Measurements from ENCODE around the gene CLNK.

Gene CLNK

DNA sequence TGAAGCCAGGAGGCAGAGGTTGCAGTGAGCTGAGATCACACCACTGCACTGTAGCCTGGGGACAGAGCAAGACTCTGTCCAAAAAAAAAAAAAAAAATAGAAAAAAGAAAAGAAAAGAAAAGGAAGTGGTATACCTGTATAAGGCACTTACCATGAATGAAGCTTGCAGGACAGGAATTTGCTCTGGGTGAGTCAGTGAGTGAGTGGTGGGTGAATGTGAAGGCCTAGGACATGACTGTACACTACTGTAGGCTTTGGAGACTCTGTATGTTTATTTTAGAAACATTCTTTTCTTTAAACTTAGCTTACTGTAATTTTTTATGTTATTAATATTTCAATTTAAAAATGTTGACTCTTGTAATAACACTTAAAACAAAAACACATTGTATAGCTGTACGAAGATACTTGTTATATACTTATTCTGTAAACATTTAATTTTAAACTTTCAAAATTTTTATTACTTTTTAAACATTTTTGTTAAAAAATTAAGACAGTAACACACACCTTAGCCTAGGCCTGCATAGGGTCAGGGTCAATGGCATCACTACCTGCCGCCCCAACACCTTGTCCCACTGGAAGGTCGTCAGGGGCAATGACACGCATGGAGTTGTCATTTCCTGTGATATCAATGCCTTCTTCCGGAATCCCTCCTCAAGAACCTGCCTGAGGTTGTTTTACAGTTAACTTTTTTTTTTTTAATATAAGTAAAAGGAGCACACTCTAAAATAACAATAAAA lies 78.7 kb downstream of the CLNK start:
- H3K4me1 Mint-ChIP-seq (ENCODE audit: low read depth): no peaks in the 10 kb centered on the region
- intact Hi-C loops (cut with micrococcal nuclease): no loop called here
- no peak overlapping the region for H3K4me3 Mint-ChIP-seq
- no peaks in the 10 kb centered on the region for H3K27me3 Mint-ChIP-seq
- H3K9me3 Mint-ChIP-seq: no peaks in the 10 kb centered on the region
- H3K27ac Mint-ChIP-seq: no peak overlapping the region
- no peaks in the 10 kb centered on the region for H3K36me3 Mint-ChIP-seq (ENCODE audit: low read depth)

- intact Hi-C loops (cut with micrococcal nuclease): no loop called here
- no peaks in the 10 kb centered on the region for H3K27me3 Mint-ChIP-seq
- no peaks in the 10 kb centered on the region for H3K36me3 Mint-ChIP-seq (ENCODE audit: low read depth)
- H3K9me3 Mint-ChIP-seq: no peaks in the 10 kb centered on the region
- no peaks in the 10 kb centered on the region for H3K4me1 Mint-ChIP-seq (ENCODE audit: low read depth)
- H3K27ac Mint-ChIP-seq: no peak overlapping the region
- H3K4me3 Mint-ChIP-seq: no peak overlapping the region
Observed at GRCh38 chr4:10605031-10605430, 79.5 kb downstream of the CLNK start.

DNA sequence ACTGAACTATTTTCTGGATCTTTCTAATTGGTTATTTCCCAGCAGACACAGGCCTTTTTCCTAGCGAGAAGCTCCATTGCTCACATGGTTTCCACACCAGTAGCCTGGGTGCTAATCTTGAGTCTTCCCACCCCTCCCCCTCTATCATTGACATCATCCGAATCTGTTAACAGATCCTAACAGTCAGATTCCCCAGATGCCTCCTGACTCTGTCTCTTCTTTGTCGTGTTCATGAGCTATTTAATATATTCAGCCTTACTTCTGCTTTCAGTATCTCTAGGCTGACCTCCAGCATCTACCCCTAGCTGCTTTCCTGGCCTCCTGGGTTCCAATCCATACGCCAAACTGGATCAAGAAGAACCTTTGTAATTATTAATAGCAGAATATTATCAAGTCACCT lies 85.0 kb downstream of the CLNK start:
- no peak overlapping the region for H3K4me3 Mint-ChIP-seq

DNA sequence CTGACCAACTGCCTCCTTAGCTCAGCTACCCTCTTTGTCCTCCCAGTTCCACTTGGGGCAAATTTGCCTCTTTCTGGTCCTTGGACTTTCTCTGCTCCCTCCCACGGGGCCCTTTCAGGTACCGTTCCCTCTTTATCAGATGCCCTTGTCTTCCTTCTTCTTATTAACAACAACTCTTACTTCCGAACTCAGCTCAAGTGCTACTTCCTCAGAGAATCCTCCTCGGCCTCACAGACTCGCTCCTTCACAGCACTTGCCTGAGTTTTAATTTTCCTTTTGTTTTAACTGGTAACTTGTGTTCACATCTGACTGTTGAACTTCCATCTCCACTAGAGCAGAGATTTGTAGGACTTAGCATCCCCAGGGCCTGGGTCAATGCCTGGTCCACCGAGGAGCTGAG lies 85.7 kb downstream of the CLNK start:
- Mint-ChIP-seq H3K27ac (no peak overlapping the region), H3K9me3 (no peaks in the 10 kb centered on the region), H3K4me3 (no peak overlapping the region), H3K27me3 (no peaks in the 10 kb centered on the region), H3K36me3 (ENCODE audit: low read depth) (no peaks in the 10 kb centered on the region), H3K4me1 (ENCODE audit: low read depth) (peaks cover 7% of the 10 kb centered on the region)
- intact Hi-C loops (cut with micrococcal nuclease): no loop called here

More for the DNA sequence above, 85.0 kb downstream of the CLNK start:
- Mint-ChIP-seq H3K9me3 (no peaks in the 10 kb centered on the region), H3K36me3 (ENCODE audit: low read depth) (no peaks in the 10 kb centered on the region), H3K4me1 (ENCODE audit: low read depth) (peaks cover 7% of the 10 kb centered on the region), H3K27me3 (no peaks in the 10 kb centered on the region), H3K27ac (no peak overlapping the region)
- intact Hi-C loops (cut with micrococcal nuclease): no loop called here

GRCh38 chr4:10596586-10597290 lies 87.8 kb downstream of the CLNK start:
- no peaks in the 10 kb centered on the region for H3K27me3 Mint-ChIP-seq
- no peaks in the 10 kb centered on the region for H3K9me3 Mint-ChIP-seq
- peaks cover 7% of the 10 kb centered on the region for H3K4me1 Mint-ChIP-seq (ENCODE audit: low read depth)
- no peak overlapping the region for H3K27ac Mint-ChIP-seq
- no peak overlapping the region for H3K4me3 Mint-ChIP-seq
- H3K36me3 Mint-ChIP-seq (ENCODE audit: low read depth): no peaks in the 10 kb centered on the region
- intact Hi-C loops (cut with micrococcal nuclease): no loop called here

- no peak overlapping the region for H3K27ac Mint-ChIP-seq
- no peaks in the 10 kb centered on the region for H3K36me3 Mint-ChIP-seq (ENCODE audit: low read depth)
- no peaks in the 10 kb centered on the region for H3K9me3 Mint-ChIP-seq
- peaks cover 9% of the 10 kb centered on the region for H3K4me1 Mint-ChIP-seq (ENCODE audit: low read depth)
- intact Hi-C loops (cut with micrococcal nuclease): no loop called here
- no peak overlapping the region for H3K4me3 Mint-ChIP-seq
- no peaks in the 10 kb centered on the region for H3K27me3 Mint-ChIP-seq
Observed at GRCh38 chr4:10593130-10593529, 91.4 kb downstream of the CLNK start.

GRCh38 chr4:10590896-10591295 lies 93.7 kb downstream of the CLNK start:
- intact Hi-C loops (cut with micrococcal nuclease): no loop called here
- Mint-ChIP-seq H3K4me3 (no peak overlapping the region), H3K36me3 (ENCODE audit: low read depth) (no peaks in the 10 kb centered on the region), H3K27me3 (no peaks in the 10 kb centered on the region), H3K9me3 (no peaks in the 10 kb centered on the region), H3K27ac (no peak overlapping the region), H3K4me1 (ENCODE audit: low read depth) (peaks cover 9% of the 10 kb centered on the region)

- no peak overlapping the region for H3K4me3 Mint-ChIP-seq
- intact Hi-C loops (cut with micrococcal nuclease): no loop called here
Observed at GRCh38 chr4:10589799-10590198, 94.8 kb downstream of the CLNK start.

DNA sequence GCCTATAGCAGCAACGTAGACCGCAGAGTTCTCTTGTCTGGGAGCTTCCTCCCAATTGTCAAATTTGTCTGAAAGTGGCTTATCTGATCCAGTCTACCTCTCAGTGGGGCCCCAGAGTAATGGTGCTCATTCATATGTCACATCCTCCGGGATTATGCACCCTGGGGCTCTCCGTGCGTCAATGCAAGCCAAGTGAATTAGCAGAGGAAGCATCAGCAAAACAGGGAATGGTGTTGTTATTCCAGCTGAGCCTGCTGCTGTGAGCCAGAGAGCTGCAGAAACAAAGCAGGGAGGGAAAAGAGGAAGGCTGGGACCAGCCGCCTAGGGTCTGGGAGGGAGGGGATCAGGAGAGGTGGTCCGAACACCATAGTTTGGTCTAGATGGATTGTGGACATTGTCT lies 95.2 kb downstream of the CLNK start:
- H3K4me3 Mint-ChIP-seq: no peak overlapping the region
- H3K4me1 Mint-ChIP-seq (ENCODE audit: low read depth): peaks cover 11% of the 10 kb centered on the region
- H3K27ac Mint-ChIP-seq: no peak overlapping the region
- no peaks in the 10 kb centered on the region for H3K27me3 Mint-ChIP-seq
- intact Hi-C loops (cut with micrococcal nuclease): no loop called here
- no peaks in the 10 kb centered on the region for H3K36me3 Mint-ChIP-seq (ENCODE audit: low read depth)
- no peaks in the 10 kb centered on the region for H3K9me3 Mint-ChIP-seq

More at GRCh38 chr4:10589799-10590198, 94.8 kb downstream of the CLNK start:
- peaks cover 9% of the 10 kb centered on the region for H3K4me1 Mint-ChIP-seq (ENCODE audit: low read depth)
- no peaks in the 10 kb centered on the region for H3K36me3 Mint-ChIP-seq (ENCODE audit: low read depth)
- H3K9me3 Mint-ChIP-seq: no peaks in the 10 kb centered on the region
- H3K27ac Mint-ChIP-seq: no peak overlapping the region
- no peaks in the 10 kb centered on the region for H3K27me3 Mint-ChIP-seq

DNA sequence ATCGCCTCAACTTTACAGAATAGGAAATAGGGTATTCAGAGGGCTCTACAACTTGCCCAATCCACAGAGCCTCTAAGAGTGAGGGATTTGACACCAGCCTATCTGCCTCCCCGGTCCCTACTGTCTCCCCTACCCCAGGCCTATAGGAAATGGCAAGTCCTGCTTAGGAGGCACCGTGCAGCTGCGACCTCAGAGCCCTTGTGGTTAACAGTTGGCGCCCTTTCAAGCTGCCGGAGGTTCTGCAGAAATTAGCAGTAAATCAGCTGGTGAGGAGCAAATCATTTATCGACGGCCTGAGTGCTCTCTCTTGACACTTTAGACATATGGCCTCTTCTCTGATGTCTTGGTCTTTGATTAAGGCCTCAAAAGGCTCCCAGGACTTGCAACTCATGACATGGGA lies 96.9 kb downstream of the CLNK start:
- H3K9me3 Mint-ChIP-seq: no peaks in the 10 kb centered on the region
- H3K36me3 Mint-ChIP-seq (ENCODE audit: low read depth): no peaks in the 10 kb centered on the region
- no peak overlapping the region for H3K4me3 Mint-ChIP-seq
- H3K4me1 Mint-ChIP-seq (ENCODE audit: low read depth): peaks cover 21% of the 10 kb centered on the region
- no peaks in the 10 kb centered on the region for H3K27me3 Mint-ChIP-seq
- H3K27ac Mint-ChIP-seq: no peak overlapping the region
- intact Hi-C loops (cut with micrococcal nuclease): no loop called here

- no peaks in the 10 kb centered on the region for H3K36me3 Mint-ChIP-seq (ENCODE audit: low read depth)
- intact Hi-C loops (cut with micrococcal nuclease): no loop called here
- H3K4me3 Mint-ChIP-seq: no peak overlapping the region
- H3K9me3 Mint-ChIP-seq: no peaks in the 10 kb centered on the region
- H3K27ac Mint-ChIP-seq: no peak overlapping the region
- H3K4me1 Mint-ChIP-seq (ENCODE audit: low read depth): peaks cover 21% of the 10 kb centered on the region
- no peaks in the 10 kb centered on the region for H3K27me3 Mint-ChIP-seq
Observed at GRCh38 chr4:10587296-10587695, 97.3 kb downstream of the CLNK start.

DNA sequence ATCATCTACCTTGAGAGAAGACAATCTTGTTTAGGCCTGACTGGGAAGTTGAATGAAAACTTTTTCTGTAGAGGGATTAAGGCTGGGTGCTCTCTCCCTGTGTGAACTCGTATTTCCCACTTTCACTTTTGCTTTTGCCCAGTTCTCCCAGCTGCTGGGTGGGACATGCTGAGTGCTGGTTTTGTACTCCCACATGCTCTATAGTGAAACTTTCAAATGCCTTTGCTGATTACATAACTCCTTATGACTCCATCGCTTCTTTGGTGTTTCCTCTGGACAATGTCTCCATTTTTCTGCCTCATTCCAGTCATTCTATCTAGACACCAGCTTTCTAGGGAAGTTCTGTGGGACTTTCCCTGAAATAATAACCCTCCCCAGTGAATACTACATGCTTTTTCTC lies 100.5 kb downstream of the CLNK start:
- peak overlapping the region; percentile 33 for H3K27ac Mint-ChIP-seq
- H3K27me3 Mint-ChIP-seq: no peaks in the 10 kb centered on the region
- no peaks in the 10 kb centered on the region for H3K36me3 Mint-ChIP-seq (ENCODE audit: low read depth)
- no peaks in the 10 kb centered on the region for H3K9me3 Mint-ChIP-seq
- intact Hi-C loops (cut with micrococcal nuclease): no loop called here
- H3K4me1 Mint-ChIP-seq (ENCODE audit: low read depth): peaks cover 11% of the 10 kb centered on the region
- peak overlapping the region; percentile 4 for H3K4me3 Mint-ChIP-seq

DNA sequence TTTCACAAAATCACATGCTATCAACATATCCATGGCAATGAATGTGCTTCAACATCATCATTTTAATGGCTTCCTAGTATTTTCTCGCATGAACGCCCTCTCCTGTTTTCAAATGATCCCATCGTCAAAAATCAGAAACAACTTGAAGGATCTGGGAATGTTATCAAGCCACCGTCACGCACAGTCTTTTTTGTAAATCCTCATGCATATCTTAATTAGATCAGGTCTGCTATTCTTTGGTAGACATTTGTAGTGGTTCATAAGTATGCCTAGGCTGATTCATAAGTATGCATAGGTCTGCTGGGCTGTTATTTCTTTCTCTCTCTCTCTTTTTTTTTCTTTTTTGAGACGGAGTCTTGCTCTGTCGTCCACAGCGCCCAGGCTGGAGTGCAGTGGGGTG lies 101.6 kb downstream of the CLNK start:
- Mint-ChIP-seq H3K4me3 (no peak overlapping the region), H3K36me3 (ENCODE audit: low read depth) (no peaks in the 10 kb centered on the region), H3K27ac (no peak overlapping the region), H3K4me1 (ENCODE audit: low read depth) (peaks cover 11% of the 10 kb centered on the region), H3K9me3 (no peaks in the 10 kb centered on the region), H3K27me3 (no peaks in the 10 kb centered on the region)
- intact Hi-C loops (cut with micrococcal nuclease): loop anchor here (1.0 to 2.0 kb wide), 3 partner anchors 842 to 1137 kb away; no protein-coding TSS in a partner anchor

GRCh38 chr4:10582059-10582686 lies 102.4 kb downstream of the CLNK start:
- Mint-ChIP-seq H3K9me3 (no peaks in the 10 kb centered on the region), H3K4me1 (ENCODE audit: low read depth) (peaks cover 13% of the 10 kb centered on the region), H3K27ac (no peak overlapping the region), H3K27me3 (no peaks in the 10 kb centered on the region), H3K4me3 (no peak overlapping the region), H3K36me3 (ENCODE audit: low read depth) (no peaks in the 10 kb centered on the region)
- intact Hi-C loops (cut with micrococcal nuclease): loop anchor here (1.0 to 2.0 kb wide), 3 partner anchors 843 to 1138 kb away; no protein-coding TSS in a partner anchor
